ENCODE results near the gene LIPI.
"Not testable (repeated sequence)": the region's sequence is repeated elsewhere in the genome, so short reads cannot be mapped to it uniquely, and the experiment has no call there.

The LIPI gene

DNA sequence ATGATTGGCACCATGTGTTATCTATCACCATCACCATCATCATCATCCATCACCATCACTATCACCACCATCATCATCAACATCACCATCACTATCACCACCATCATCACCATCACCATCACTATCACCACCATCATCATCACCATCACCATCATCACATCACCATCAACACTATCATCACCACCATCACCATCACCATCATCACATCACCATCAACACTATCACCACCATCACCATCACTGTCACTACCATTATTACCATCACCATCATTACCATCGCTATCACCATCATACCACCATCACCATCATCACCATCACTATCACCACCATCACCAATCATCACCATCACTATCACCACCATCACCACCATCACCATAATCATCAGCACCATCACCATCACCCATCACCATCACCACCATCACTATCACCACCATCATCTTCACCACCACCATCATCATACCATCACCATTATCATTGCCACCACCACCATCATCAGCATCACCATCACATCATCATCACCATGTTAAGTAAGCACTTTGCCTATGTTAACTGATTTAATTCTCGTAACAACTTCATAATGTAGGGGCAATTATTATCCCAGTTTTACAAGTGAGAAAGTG, 112.8 kb downstream of the LIPI start:
- TF ChIP-seq, protein P1, sequence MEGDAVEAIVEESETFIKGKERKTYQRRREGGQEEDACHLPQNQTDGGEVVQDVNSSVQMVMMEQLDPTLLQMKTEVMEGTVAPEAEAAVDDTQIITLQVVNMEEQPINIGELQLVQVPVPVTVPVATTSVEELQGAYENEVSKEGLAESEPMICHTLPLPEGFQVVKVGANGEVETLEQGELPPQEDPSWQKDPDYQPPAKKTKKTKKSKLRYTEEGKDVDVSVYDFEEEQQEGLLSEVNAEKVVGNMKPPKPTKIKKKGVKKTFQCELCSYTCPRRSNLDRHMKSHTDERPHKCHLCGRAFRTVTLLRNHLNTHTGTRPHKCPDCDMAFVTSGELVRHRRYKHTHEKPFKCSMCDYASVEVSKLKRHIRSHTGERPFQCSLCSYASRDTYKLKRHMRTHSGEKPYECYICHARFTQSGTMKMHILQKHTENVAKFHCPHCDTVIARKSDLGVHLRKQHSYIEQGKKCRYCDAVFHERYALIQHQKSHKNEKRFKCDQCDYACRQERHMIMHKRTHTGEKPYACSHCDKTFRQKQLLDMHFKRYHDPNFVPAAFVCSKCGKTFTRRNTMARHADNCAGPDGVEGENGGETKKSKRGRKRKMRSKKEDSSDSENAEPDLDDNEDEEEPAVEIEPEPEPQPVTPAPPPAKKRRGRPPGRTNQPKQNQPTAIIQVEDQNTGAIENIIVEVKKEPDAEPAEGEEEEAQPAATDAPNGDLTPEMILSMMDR (IDR thresholded peaks at IDR 0.05; ENCODE audit: borderline replicate concordance, insufficient read depth, low read depth, low read length): no peak
- no peak overlapping the region for H3K4me3 ChIP-seq (ENCODE audit: low read depth, low read length)

DNA sequence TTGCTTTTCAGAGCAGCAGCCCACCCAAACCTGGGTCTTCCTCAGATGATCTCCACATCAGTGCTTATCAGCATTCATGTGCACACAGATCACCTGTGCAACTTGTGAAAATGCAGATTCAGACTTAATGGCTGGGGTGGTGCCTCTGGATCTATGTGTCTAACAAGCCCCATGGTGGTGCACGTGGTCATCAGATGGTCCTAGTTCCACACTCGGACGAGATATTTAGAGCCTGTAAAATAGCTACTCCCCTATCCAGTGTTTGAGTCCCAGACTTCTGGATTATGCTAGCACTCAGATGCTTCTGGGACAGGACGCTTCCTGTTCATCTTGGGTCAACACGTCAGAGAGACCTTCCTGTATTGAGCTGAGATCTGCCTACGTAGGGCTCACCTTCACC, 114.2 kb downstream of the LIPI start:
- TF ChIP-seq, protein P1 (IDR thresholded peaks at IDR 0.05; ENCODE audit: borderline replicate concordance, insufficient read depth, low read depth, low read length): no peak
- no peak overlapping the region for H3K4me3 ChIP-seq (ENCODE audit: low read depth, low read length)

DNA sequence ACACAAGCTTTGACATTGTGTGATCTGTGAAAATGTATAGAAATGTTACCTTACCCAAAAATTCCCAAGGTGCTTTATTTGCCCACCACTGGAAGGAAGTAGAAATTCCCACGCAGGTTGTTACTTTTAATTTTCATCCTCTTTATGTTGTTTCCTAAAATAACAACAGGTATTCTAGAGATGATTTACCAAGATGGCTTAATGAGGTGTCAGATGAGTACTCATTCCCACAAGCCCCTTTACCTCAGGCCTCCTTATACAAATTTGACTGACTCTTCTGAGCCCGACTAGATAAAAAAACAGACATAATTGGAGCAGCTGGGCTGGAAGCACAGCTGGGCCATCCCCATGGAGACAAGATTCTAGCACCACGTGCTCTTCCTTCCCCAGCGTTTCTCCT, 114.6 kb downstream of the LIPI start:
- no peak overlapping the region for H3K4me3 ChIP-seq (ENCODE audit: low read depth, low read length)
- TF ChIP-seq, protein P1 (IDR thresholded peaks at IDR 0.05; ENCODE audit: borderline replicate concordance, insufficient read depth, low read depth, low read length): no peak

DNA sequence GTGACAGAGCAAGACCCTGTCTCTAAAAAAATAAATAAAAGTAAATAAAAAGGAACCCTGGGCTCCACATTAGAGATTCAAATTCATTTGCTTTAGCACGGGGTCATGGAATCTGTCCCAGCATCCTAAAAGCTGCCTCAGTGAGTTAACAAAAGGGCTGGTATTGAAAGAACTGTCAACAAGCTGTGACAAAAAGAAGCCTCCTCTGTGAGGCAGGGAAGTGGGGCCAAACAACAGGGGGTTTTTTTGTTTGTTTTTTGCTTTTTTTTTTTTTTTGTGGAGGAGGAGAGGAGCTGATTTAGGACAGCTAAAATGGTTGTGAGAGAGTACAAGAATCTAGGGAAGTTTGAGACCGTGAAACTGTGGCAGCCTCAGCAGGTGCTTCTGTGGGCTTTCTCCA, 115.7 kb downstream of the LIPI start:
- TF ChIP-seq, protein P1 (IDR thresholded peaks at IDR 0.05; ENCODE audit: borderline replicate concordance, insufficient read depth, low read depth, low read length): no peak
- H3K4me3 ChIP-seq (ENCODE audit: low read depth, low read length): no peak overlapping the region

DNA sequence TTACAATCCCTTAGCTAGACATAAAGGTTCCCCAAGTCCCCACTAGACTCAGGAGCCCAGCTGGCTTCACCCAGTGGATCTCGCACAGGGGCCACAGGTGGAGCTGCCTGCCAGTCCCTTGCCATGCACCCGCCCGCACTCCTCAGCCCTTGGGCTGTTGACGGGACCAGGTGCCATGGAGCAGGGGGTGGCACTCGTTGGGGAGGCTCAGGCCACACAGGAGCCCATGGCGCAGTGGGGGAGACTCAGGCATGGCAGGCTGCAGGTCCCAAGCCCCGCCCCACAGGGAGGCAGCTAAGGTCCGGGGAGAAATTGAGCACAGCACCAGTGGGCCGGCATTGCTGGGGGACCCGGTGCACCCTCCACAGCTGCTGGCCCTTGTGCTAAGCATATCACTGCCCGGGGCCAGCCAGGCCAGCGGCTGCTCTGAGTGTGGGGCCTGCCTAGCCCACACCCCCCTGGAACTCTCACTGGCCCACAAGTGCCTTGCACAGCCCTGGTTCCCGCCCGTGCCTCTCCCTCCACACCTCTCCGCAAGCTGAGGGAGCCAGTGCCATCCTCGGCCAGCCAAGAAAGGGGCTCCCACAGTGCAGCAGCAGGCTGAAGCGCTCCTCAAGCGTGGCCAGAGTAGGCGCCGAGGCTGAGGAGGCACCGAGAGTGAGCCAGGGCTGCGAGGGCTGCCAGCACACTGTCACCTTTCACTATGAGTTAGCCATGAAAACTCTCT, 117.8 kb downstream of the LIPI start:
- TF ChIP-seq, protein P1 (IDR thresholded peaks at IDR 0.05; ENCODE audit: borderline replicate concordance, insufficient read depth, low read depth, low read length): no peak
- H3K4me3 ChIP-seq (ENCODE audit: low read depth, low read length): no peak overlapping the region

DNA sequence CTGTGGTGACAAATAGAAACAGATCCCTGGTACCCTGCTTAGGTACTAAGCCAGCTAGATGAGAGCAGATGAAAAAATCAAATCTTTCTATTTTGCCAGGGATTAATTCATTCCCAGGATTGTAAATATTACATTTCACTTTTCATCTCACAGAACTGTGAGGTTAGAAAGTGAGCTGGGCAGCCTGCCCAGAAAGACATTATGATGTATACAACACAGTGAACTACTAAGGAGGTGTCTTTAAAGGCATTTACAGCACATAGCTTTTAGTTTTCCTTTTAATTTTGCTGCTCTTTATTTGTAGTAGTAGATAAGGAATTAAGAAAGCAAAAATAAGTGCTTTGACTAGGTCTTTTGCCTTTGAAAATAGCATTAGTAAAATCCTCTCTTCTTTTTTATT, 120.6 kb downstream of the LIPI start:
- not testable (repeated sequence) for H3K4me3 ChIP-seq (ENCODE audit: low read depth, low read length)

DNA sequence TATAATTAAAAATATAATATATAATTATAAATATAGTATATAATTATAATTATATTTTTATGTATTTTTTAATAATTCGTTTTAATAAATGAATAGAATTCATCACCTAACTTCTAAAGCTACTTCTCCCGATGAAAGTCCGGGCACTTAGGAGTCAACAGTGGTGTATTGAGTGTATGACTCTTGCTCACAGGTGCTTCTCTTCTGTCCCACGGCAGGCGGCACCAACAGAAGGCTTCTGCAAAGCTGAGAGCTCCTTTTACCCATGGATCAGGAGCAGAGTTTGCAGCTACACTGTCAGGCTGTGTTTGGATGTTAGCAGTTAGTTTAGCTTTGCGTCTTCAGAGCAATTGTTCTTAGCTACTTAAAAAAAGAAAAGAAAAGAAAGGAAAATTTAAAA, 122.4 kb downstream of the LIPI start:
- TF ChIP-seq, protein P1 (IDR thresholded peaks at IDR 0.05; ENCODE audit: borderline replicate concordance, insufficient read depth, low read depth, low read length): no peak
- no peak overlapping the region for H3K4me3 ChIP-seq (ENCODE audit: low read depth, low read length)

All from GM12875 (cell line).